ENCODE measurements around the gene LURAP1L.
A peak's percentile ranks its signal among the peaks of the same experiment; 100 is the strongest.

Gene LURAP1L

DNA sequence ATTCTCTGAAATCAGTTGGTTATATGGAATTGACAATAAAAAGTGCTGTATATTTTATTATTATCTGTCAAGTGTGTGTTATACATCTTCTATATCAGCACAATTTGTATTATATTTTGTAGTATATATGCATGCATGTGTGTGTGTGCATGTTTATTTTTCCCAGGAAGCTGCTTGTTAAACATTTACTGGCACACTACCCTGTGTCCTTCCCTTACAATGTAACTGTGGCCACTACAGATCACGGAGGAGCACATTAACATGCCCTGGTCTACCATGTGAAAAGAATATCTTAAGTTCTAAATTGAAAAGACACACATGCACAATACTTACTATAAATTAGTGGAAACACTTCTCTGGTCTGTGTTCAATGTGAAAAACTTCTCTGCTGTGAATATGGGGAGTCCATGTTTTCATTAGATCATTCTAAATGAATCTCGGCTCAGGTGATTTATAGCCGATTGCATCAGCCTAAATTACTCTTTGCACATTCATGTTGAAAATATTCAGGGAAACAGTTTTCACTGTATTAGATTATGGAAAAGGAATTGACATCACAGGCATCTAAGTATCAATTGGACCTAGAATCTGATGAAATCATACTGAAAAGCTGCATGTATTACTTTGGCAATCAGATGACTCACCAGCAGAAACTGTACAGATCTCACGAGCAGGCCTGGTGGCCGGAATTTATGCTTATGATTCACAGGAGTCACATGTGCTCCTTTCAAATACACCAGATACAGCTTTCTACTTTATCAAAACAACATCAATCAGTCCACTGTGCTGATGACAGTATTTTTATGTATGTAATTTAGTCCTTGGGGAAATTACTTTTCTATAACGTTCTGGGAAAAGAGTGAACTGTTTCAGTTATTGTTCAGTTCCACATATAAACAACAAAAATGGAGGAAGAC is 39.4 kb downstream of the LURAP1L start:
- peak; percentile 81 for DNase-seq

GRCh38 chr9:12814877-12815237 is 40.0 kb downstream of the LURAP1L start:
- DNase-seq, result no peak

DNA sequence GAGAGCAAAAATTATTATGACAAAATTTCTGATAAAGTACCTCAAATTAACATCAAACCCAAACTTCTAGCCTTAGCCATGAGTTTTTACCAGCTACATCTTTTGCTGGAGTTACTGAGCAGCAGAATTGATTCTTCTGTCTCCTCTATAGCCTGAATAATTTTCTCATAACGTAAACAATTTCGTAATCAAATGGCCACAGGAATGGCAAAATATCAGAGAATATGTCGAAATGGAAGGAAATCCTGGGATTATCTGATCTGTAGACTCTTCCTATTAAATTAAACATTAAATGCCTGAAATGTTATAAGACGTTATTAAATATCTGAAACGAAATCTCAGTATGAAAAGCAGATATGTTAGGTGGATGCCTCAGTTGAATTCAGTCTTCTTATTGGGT is 41.1 kb downstream of the LURAP1L start:
- no peak for DNase-seq

GRCh38 chr9:12816656-12817101 is 41.9 kb downstream of the LURAP1L start:
- no peak for DNase-seq

- peak; percentile 18 for DNase-seq
Measured at GRCh38 chr9:12817702-12818101, 42.9 kb downstream of the LURAP1L start.

DNA sequence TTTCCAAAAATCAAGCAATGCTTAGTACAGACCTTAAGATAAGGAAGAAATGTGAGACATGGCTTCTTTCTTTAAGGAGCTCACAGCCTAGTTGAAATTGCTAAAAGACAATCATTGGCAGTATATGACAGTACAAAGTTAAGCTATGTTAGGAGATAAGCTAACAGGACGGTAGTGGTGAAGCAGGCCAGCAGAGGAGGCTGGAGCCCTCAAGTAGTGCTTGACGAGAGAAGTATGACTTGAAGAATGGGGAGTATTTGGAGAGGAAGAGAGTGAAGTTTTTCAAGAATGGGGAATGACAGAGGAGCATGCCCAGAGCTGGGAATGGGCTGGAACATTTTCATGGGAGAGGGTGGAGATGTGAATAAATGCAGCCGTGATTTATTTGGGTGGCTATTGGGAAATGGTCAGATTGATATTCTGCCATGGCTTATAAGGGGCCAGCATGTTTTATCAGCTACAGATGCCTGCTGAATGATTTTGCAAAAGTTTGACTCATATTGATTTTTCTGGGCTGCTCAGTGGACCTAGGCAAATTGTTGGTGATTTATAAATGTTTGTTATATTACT is 43.7 kb downstream of the LURAP1L start:
- DNase-seq, result no peak

- DNase-seq, result no peak
Measured at GRCh38 chr9:12819436-12820185, 44.8 kb downstream of the LURAP1L start.

- DNase-seq, result no peak
Measured at GRCh38 chr9:12822111-12822510, 47.3 kb downstream of the LURAP1L start.

- no peak for DNase-seq
Measured at GRCh38 chr9:12826924-12827565, 52.2 kb downstream of the LURAP1L start.

DNA sequence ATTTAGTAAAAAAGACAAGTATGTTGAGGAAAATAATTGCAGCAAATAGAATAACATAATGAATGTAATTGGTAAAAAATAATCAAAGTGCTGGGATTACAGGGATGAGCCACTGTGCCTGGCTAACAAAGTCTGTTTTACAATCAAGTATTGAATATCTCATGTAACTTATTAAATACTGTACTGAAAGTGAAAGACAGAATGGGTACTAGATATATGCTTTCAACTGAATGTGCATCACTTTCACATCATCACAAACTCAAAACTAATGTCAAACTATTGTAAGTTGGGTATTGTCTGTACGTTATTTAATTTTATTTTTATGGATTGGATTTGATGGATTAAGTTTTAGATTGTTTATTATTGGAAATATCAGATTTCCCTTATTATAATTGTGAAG is 58.9 kb downstream of the LURAP1L start:
- DNase-seq, result no peak

- DNase-seq, result no peak
Measured at GRCh38 chr9:12838546-12838945, 63.7 kb downstream of the LURAP1L start.

DNA sequence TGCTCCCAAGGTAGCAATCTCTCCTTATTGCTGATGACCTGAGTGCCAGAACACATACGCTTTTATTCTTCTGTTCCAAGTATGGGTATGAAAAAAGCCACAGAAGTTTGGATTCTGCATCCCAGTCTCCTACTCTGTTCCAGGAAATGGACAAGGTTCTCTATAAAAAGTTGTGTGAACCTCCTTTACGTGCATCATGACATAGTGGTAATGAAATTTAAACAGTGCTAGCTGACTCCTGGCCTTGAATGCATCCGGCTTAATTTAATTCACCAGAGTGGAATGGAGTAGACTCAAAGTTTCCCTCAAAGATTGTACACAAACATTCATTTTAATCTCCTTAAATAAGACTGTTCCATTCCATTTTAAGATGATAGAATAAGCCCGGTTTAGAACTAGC is 68.9 kb downstream of the LURAP1L start:
- no peak for DNase-seq

DNA sequence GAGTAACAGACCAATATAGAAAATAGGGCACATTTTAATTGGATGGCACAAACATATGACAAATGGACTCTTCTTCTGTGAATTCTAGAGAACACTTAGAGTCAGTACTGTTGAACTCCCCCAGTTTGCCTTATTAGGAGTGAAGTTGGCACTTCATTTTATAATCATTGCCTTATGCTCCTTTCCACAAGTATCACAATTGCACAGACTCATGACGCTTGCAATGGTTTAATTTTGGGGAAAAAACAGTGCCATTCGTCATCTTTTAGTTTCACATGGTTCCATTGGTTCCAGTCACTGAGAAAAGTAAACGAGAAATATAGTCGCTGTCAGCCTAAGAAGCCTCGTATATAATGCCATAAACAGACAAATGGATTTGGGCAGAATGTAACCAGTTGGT is 71.2 kb downstream of the LURAP1L start:
- DNase-seq, result no peak

- DNase-seq, result no peak
Measured at GRCh38 chr9:12847561-12847960, 72.7 kb downstream of the LURAP1L start.

DNA sequence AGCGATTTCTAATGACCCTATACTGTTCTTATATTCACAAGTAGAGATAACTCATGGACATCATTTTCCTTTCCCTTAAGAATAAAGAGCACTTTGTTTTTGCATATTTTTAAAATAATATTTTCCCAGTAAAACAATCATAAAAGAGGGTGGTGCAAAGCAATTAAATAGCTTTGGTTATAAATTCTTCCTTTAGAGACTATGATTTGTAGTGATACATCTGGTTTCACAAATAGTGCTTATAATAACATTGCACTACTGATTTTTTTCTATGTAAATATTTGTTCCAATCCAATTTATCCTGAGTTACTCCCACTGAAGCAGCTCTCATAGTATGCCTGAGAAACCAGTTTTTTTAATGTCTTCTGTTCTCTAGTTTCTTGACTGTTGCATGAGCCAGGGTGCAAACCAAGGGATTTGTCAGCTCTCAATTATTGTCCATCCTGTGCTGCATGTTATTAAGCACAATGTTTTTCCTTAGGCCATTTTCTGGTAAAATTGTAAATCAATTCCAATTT is 74.7 kb downstream of the LURAP1L start:
- DNase-seq, result peak; percentile 10

DNA sequence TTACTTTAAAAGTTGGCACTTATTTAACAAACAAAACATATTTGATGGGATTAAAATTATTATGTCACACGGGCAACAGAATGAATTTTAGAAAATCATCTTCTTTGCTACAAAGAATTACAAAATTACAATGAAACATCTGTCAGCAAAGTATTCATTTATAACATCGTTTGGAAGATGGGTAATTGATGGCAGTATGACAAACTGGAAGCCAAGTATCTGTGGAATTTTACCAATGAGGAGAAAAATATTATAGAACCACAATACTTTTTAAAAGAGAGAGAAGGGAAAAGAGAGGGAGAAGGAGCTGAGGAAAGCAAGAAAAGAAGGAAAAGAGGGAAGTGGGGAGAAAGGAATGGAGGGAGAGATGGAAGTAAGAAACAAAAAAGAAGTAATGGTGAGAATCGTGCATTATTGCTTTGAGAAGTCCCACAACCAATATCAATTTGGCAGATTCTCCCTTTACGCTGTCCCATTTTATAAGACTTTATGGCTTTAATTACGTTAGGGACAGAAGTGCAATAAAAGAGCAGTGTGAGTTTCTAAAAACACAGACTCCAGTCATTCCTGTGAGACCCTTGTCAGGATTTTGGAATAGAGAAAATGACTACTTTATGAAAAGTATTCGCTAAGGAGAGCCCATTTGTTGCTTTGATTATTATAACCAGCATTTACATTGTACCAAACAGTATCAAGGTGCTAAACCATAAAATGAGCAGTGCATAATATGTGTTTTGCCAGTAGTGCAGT is 76.7 kb downstream of the LURAP1L start:
- no peak for DNase-seq

GRCh38 chr9:12853051-12853450 is 78.2 kb downstream of the LURAP1L start:
- DNase-seq, result no peak

DNA sequence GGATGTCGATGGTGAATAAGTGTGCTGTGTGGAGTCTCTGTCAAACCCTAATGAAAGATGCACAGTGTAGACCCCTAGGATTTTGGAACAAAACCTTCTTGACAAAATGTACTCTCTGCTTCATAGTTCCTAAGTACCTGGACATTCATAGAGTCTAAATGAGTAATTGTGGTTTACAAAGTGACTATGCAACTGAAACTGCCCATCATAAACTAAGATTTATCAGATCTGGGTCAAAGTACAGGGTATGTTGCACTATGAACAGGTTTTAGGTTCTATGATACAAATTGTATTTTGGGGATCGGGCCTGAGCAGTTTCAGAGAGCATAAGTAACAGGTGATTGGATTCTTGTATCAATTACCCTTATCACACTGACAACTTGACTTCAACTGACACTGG is 79.4 kb downstream of the LURAP1L start:
- no peak for DNase-seq

DNA sequence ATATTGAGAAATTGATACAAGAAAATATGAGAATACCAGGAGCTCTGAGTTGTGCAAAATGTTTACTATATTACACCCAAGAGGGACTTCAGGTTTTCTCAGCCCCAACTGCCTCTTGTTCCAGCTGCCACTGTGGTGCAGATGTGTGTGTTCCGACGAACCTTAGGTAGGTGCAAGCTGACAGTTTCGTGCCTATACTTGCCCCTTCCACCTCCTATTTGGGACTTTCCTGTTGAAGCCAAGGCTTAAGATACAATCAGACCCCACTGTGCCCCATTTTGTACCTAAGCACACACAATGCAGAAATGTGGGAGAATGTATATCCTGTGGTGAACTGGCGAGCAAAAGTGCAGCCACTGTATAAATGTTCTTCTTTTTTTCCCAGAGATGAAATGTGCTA is 80.2 kb downstream of the LURAP1L start:
- DNase-seq, result no peak

GRCh38 chr9:12856603-12857002 is 81.8 kb downstream of the LURAP1L start:
- no peak for DNase-seq

DNA sequence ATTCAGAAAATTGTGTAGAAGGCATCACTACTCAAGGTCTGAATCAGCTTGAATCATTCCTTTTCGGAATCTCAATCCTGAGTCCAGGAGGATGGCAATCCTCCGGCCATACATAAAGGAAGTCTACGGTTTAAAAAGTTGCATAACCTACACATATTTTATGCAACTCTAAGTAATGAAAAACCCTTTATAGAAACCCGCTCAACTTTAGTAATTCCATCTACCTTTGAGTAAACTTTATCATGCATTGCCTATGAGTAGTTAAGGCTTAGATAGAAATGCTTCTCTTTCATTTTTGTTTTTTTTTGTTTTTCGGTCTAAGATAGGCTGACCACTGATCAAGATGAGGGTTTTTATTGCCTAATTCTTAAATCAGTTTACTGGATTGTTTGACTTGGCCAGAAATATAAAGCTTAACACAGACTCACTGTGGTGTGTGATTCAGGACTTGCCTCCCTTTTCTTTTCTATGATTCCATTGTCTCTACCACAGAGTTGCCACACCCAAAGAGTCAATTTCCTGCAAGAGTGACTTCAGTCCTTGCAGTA is 85.0 kb downstream of the LURAP1L start:
- DNase-seq, result no peak

DNA sequence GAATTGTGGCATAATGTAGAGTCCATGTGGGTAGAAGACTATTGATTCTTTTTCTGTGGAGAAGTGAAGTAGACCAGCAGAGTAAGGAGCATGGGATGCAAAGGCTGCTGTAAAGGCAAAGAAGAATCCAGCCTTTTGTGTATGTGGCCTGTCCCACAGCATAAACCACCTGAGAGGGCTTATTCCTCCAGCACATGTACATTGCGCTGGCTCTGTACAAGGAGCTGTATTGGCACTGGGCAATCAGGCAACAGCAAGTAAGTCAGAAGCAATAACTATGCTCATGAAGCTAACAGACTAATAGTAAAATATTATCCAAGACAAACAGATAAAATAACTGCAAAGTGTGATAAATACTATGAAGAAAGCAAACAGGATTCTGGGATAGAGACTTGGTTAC is 86.2 kb downstream of the LURAP1L start:
- no peak for DNase-seq

All from DMS153 (cell line).